ENCODE results near the gene HSF2BP.
"Not testable (repeated sequence)": the region's sequence is repeated elsewhere in the genome, so short reads cannot be mapped to it uniquely, and the experiment has no call there.

The HSF2BP gene

DNA sequence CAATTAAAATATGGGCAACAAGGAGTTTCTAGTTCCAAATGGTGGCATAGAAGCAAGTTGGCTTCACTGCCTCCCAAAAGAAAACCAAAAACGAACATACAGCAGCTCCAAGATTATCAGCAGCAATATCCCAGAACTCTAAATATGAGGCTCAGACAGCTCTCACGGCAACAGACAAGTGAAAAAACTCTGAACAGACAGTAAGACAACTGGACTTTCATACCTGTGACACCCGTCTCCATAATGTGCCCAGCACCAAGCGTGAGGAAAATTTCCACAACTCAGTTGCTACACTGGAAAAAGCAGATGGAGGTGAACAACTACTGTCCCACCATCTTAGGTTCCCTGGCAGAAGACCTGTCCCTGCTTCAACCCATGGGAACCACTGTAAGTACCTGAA, 39.9 kb downstream of the HSF2BP start:
- DNase-seq (ENCODE audit: low read depth): no peak

DNA sequence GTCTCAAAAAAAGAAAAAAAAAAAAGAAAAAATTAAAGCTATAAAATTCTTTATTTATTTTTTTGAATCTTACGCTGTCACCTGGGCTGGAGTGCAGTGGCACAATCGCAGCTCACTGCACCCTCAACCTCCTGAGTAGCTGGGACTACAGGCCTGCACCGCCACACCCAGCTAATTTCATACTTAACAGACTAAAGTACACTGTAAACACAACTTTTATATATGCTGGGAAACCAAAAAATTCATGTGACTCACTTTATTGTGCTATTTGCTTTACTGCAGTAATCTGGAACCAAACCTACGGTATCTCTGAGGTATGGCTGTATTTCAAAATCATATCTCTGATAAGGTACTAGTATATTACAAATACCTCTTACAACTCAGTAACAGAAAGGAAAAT, 40.3 kb downstream of the HSF2BP start:
- no peak for DNase-seq (ENCODE audit: low read depth)

DNA sequence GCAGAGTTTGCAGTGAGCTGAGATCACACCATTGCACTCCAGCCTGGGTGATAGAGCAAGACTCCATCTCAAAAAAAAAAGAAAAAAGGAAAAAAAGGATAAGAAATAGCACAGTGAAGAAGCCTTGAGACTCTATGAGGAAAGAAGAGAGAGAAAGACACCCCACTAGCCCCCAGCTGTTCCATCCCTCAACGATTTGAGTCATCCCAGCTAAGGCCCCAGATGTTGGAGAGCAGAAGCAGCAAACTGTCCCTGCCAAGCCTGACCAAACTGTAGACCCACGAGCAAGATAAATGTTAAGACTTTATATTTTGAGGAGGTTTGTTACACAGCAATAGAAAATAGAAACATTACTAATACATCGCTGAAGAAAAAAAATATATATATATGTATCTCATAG, 42.4 kb downstream of the HSF2BP start:
- not testable (repeated sequence) for DNase-seq (ENCODE audit: low read depth)

- DNase-seq (ENCODE audit: low read depth): no peak
These were observed 44.4 kb downstream of the HSF2BP start for GRCh38 chr21:43614839-43615238.

GRCh38 chr21:43613755-43614638, 45.3 kb downstream of the HSF2BP start:
- DNase-seq (ENCODE audit: low read depth): no peak

DNA sequence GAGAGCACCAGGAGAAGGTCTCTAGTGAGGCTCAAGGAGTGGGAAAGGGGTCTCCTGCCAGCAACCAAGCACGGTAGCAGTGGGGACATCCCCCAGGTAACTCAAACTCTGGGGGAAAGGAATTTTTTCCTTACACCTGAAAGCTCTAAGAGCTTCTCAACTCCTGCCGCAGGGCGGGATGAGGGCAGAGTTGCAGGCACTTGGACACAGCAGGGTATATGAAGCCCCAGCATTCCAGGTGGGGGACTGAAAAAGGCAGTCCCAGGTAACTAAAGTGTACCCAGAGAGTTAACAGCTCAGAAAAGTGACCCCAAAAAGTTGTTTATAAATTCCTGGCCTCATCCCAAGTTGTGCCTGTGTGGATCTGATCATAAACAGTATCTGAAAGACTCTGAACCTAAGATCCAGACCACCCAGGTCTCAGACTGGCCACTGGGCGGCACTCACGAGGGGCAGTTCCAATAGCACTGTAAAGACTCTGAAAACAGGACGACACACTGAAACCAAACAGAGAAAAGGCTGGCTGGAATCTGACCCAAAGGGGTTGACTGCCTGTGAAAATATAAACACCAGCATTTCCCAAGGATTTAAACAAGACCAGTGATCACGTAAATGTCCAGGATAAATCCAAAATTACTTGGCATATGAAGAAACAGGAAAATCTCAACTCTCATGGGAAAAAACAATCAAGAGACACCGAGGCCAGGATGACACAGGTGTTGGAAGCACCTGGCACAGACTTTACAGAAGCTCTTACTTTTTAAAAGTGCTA, 47.5 kb downstream of the HSF2BP start:
- DNase-seq (ENCODE audit: low read depth): no peak

GRCh38 chr21:43609501-43610340, 49.6 kb downstream of the HSF2BP start:
- DNase-seq (ENCODE audit: low read depth): no peak

- no peak for DNase-seq (ENCODE audit: low read depth)
These were observed 50.6 kb downstream of the HSF2BP start for GRCh38 chr21:43608664-43609063.

- no peak for DNase-seq (ENCODE audit: low read depth)
These were observed 51.1 kb downstream of the HSF2BP start for GRCh38 chr21:43608225-43608624.

DNA sequence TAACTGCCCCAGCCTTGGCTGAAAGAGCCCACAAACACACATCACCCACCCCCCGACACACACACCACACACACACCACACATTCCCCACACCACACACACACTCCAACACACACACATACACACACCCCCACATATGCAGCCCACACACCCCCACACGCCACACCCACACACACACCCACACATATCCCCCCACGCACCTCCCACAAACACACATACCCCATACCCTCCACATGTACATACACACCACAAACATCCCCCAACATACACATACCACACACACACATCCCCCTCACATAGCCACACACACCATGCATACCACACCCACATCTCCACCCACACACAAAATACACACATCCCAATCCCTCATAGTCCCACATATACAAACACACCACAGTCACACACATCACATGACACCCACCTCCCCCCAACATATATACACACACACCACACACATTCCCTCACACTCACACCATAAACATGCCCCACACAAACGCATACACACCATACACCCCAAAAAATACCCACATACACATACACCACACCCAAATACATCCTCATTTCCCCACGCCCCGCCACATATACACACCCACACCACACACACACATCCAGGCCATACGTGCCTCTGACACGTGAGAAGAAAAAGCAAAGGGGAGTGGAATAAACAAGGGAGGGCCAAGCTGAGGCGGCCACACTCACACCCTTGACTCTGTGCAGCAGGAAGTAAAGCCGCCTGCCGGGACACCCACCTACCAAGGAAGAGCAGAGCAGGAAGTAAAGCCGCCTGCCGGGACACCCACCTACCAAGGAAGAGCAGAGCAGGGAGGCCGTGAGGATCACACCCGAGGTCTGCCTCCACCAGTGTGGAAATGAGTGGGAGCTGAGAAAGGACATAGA, 53.7 kb downstream of the HSF2BP start:
- DNase-seq (ENCODE audit: low read depth): no peak

DNA sequence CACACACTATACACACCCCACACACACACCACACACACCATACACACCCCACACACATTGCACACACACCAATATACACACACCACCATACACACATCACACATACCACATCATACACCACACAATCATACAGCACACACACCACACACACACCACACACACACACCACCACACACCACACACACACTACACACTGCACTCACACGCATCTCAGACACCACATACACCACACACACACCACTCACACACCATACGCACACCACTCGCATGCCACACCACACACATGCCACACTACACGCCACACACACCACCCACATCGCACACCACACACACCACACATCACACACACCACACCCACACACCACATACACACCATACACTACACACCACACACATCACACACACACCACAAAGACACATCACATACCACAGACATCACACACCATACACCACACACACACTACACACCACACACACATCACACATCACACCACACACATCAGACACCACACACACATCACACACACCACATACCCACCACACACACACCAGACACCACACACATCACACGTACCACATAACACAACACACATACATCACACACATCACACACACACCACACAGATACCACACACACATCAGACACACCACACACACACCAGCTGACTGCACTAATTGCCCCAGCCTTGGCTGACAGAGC, 54.6 kb downstream of the HSF2BP start:
- DNase-seq (ENCODE audit: low read depth): no peak

DNA sequence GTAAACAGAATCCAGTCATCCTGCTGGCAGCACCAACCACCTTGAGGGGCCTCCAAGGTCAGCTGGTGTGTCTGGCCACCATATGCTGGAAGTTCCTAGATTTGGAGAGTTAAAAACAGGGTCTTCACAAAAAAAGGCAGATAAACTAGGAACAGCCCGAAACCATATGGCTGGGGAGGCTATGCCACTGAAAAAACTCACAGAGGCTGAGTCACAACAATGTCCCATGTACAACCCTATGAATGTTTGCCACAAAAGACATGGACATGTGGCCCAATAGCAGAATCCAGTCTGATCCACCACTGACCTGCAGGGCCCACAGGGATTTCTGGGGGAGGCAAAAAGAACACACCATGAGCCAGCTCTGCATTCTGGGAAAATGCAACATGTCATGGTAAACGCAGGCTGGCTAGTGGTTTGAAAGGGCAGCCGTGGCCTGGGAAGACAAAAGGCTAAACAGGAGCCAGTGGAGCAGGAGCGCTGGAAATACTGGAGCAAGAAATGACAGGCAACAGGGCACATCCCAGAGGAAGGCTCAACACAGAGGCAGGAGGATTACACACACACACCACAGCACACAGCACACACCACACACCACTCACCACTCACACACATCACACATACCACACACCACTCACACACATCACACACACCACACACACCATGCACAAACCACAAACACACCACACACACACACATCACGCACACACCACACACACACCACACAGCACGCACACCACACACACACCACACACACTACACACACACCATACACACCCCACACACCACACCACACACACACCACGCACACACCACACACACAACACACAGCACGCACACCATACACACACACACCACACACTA, 55.4 kb downstream of the HSF2BP start:
- no peak for DNase-seq (ENCODE audit: low read depth)

GRCh38 chr21:43603233-43603626, 56.1 kb downstream of the HSF2BP start:
- DNase-seq (ENCODE audit: low read depth): no peak

GRCh38 chr21:43602266-43603232, 56.7 kb downstream of the HSF2BP start:
- DNase-seq (ENCODE audit: low read depth): no peak

- no peak for DNase-seq (ENCODE audit: low read depth)
These were observed 58.5 kb downstream of the HSF2BP start for GRCh38 chr21:43600642-43601402.

GRCh38 chr21:43599728-43600127, 59.6 kb downstream of the HSF2BP start:
- DNase-seq (ENCODE audit: low read depth): no peak

- no peak for DNase-seq (ENCODE audit: low read depth)
These were observed 60.7 kb downstream of the HSF2BP start for GRCh38 chr21:43598416-43599120.

Data from activated T-helper 1 cell treated with Interleukin-2 at 50 U/mL for 16 hours (primary cell).